GM19372 (cell line): ENCODE results near the gene RNU5D-1.
A peak's percentile ranks its signal among the peaks of the same experiment; 100 is the strongest.

Source experiments
- ATAC-seq: cut with Tn5 transposase; IDR thresholded peaks from one replicate; pipeline ENCODE4 v1.9.1; 2021; ENCODE audit warnings: mild to moderate bottlenecking, low read depth, moderate library complexity; ENCODE audit not compliant: unreplicated experiment

RNU5D-1 gene

DNA sequence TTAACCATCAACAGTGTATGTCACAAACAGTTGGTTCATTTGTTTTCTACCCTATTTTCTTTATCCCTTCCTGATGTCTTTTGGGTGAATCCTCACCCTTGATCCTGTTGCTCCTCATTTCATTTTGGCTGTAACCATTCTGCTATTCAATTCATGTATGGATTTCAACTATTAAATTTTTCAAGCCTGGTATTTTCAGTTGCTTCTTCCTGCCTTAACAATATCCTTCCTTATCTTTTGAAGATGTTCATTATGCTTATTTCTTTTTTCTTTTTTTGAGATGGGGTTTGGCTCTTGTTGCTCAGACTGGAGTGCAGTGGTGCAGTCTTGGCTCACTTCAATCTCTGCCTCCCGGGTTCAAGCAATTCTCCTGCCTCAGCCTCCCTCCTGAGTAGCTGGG is 2.8 kb upstream of the RNU5D-1 start:
- no peak for ATAC-seq

DNA sequence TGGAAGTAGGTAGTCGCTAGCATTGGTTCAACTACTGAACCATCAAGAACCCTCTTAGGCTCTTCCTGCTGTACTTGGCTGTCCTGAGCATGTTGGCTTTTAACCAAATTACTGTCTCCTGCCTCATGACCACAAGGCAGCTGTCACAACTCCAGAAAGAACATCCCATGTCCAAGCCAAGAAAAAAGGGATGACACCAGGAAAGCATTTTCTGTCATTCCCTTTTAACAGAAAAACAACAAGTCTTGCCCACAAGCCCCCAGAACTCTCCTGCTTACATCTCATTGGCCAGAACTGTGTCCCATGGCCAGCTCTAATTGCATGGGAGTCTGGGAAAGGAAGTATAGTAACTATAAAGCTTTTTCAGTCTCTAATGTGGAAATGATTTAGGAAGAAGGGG is 2.4 kb upstream of the RNU5D-1 start:
- ATAC-seq = no peak

DNA sequence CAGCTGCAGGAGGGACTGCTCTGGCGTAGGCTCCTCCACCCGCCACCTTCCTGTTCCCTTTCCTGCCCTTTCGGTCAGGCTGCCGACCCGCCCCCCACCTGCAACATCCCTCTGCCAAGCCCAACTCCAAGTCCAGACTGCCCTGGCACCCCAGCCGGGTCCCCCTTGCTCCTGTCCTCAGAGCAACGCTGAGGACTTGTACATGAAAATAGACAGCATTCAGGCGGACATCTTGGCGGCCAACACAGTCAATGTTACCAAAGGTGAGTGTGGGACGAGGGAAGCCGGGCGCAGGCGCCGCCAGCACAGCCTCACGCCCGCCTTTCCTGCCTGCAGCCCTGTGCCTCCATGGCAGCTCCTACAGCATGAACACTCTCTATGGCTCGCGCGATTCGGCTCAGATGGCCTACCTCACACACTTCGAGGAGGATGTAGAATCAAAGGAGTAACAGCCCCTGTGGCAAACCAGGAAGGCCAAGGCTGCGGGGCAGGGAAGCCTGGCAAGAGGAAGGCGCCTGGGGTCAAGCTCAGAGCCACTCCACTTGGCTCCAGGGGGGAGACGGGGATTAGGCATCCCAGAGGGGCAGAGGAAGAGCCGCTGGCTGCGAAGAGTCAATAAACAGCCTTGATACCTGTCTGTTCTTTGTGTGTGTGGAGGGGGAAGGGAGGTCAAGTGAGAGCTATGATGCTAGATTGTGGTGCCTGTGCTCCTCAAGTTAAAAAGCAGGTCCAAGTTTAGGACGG is 5.8 kb downstream of the RNU5D-1 start:
- no peak for ATAC-seq

DNA sequence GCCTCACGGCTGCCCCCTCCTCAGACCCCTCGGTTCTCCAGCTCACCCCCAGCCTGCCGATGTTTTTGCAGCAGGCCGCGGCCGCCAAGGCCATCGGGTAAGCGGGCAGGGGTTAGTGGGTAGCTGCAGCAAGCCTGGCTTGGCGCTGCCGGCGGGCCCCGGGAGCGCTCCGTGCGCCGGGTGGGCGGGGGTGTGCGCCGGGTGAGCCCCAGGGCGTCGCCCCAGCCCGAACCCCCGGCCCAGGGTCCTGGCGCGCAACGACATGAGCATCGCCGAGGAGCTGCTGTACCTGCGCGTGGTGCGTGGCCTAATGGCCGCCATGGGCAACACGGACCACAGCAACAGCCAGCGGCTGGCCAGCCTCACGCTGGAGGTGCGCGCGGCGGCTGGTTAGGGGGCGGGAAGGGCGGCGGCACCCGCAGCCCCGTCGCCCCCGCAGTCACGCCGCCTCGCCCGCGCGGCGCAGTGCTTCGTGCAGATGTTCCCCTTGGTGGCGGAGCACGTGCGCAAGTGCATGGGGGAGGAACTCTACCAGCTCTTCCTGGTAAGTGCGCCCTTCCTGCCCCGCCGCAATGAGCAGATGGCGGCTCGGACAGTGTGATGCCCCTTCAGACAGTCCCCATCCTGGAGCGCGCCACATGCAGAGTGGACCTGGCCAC is 6.5 kb downstream of the RNU5D-1 start:
- no peak for ATAC-seq

DNA sequence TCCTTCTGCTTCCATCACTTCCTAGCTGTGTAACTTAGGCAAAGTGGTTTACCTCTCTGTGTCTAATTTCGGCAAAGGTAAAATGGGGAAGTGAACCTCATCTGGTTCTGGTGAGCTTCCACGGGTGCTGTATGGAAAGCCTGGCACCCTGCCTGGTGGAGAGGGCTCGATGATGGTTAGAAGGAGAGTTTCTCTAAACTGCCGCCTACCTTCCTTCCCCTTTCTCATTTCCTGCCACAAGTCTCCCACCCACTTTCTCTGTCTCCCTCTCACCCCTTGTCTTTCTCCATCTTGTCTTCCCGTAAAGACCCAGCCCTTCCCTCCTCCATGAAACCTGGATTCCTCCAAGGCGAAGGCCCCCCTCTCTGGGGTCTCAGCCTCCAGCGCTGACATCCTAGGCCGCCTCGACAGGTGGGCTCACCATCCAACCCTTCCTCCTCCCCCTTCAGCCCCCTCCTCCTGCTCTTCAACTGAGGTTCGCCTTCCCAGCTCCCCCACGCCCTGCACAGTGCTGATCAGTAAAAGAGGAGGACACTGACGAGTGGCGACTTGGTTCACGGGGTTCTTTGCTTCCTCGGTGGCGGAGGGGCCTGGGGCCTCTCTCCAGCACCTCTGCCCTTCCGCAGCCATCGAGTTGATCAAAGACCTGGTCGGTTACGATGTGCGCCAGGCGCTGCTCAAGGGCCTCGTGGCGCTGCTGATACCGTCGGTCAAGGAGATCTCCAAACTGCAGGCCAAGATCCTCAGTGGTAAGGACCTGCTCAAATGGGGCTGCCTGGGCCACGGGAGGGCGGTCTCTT is 7.3 kb downstream of the RNU5D-1 start:
- ATAC-seq = no peak

DNA sequence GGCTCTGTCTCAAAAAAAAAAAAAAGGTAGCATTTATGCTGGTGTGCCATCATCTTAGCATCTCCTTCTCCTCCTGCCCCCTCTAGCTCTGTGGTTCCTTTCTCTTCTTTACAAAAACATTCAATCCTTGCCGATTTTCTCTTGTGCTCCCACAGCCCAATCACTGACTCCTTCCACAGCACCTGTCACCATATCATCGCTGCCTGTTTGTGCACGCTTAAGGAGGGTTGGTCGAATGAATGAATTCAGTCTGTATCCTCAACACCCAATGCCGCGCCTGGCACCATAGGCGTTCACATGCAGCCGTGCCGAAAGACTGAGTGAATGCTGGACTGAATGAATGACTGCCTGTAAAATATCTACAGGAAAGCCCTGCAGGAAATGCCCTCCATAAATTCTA is 7.9 kb downstream of the RNU5D-1 start:
- ATAC-seq = no peak

DNA sequence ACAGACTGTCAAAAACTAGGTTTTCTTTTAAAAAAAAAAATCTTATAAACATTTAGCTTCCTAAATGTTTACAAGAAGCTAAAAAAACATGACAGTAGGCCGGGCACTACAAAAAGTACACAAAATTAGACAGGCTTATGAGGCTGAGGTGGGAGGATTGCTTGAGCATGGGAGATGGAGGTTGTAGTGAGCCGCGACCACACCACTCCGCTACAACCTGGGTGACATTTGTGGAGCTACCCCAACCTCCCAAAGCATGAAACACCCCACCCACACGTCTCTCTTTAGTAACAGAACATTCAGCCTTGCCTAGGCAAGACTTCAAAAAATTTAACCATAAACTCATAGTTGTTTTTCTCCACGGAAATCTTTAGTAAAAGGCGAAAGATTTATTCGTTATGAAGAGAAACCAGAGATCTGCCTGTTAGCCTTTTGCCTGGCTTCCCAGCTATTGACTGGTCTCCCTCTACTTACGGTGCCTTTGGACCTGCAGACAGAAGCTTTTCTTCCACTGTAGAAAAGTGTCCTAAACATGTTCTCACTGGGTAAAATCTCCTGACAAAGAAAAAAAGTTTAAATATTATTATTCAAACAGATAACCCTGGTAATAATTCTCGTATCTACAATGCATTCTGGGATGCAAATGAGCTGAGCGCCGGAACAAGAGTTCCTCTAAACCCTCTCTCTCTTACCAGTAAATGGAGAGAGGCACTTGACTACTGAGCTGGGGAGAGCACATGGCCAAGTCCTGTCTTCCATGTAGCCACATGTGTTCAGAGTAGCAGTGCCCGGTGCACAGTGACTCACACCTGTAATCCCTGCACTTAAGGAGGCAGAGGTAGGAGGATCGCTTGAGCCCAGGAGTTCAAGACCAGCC is 9.2 kb downstream of the RNU5D-1 start:
- peak; percentile 83 for ATAC-seq

DNA sequence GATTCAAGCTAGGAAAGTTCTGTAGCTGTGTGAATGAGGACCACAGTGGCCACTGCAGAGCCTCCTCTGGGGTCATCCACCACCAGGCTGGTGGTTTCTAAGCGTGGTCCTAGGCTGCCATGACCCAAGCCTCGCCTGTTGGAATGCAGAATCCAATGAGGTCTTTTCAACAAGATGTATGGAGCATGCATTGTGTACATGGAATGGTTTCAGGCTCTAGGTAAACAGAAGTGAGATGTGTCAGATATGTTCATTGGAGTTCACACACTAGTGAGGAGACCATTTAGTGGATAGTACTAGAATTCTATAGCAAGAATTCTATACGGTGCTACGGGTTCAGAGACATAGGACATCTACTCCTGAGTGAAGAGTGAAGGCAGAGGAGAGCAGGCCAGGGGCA is 10.7 kb downstream of the RNU5D-1 start:
- ATAC-seq = no peak

DNA sequence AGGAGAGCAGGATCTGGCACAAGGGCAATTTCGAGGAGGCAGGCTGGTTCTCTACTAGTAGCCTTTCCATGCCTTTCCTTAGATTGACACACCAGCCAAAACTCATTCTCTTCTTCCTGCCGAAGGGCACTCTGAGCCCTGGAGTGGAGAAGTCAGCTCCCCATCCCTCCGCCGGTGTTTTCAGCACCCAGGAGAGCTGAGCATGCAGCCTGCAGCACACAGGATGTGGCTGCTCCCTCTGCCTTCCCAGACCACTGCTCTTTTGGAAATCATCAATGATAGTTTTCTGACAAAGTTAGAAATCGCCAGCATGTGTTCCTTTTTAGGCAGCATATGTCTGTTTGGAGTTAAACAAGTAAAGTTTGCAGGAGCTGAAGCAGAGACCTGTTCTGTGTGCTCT is 11.7 kb downstream of the RNU5D-1 start:
- no peak for ATAC-seq

DNA sequence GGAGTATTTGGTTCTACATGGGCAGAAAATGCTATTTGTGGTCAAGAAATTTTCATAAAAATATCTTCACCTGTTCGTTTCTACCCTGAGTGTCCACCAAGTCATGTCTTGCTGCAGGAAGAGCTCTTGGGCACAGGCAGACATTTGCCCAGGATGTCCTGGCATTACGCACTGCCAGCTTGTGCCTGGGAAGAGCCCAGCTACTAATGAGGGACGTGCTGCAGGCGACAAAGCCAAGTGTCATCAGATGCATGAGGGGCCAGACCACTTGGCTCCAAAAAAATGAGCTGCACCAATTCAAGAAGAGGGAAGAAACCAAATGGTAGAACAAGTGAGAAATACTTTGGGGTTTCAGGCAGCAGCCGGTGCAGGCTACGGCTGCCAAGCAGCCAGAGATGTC is 12.9 kb downstream of the RNU5D-1 start:
- ATAC-seq = no peak

DNA sequence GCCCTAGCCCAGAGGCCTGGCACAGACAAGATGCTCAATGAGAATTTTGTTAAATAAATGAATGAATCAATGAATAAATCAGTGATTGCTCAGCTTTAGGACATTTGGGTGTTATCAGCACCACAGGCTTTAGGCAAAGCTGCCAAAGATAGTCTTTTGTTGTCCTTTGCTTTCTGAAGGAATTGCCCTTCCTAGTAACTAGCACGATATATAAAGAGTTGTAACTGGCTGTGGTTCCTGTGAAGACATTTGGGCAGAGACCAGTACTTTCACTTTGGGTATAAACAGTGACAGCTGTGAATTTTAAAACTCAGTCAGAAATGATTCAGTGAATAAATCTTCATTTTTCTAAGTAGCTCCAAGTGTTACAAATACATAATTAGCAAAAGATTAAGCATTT is 13.3 kb downstream of the RNU5D-1 start:
- ATAC-seq = no peak

DNA sequence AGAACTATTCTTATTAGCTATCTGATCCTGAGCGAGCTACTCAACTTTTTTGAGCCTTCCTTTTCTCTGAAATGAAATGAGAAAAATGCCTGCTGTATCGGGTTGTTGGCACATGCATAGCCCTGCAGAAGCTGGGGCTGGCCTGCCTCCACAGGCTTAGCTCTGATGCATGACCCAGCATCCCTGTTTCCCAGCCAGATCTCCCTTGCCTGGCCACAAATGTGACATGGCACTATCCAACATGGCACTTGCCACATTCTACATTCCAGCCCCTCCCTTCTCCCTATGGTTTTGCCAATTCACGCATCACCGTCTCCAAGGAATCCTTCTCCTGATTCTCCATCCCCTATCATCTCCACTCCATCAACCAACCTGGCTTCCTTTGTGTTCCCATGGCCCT is 13.8 kb downstream of the RNU5D-1 start:
- ATAC-seq = no peak

DNA sequence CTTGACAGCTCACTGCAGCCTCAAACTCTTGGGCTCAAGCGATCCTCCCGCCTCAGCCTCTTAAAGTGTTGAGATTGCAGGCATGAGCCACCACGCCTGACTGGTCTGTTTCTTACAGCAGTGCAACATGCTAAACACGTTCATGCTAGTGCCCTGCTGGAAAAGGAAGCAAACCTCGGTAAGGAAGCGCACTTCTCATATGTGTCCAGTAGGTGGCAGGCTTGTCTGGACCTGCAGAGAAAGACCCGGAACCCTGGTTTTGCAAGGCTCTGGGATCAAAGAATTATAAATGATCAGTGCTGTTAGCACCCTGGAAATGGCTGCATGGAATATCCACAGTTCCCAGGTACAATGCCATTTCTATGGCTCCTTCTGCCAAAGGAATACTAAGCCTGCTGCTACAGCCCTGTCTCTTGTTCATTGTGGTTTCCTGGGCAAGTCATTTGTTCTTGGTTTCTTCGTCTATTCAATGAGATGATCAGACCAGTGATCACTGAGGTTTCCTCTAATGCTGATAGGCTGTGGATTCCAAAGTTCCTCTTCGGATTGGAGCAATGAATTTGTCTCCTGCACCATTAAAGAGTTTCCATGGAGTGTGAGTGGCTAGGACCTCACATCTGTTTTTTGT is 15.9 kb downstream of the RNU5D-1 start:
- ATAC-seq = no peak

DNA sequence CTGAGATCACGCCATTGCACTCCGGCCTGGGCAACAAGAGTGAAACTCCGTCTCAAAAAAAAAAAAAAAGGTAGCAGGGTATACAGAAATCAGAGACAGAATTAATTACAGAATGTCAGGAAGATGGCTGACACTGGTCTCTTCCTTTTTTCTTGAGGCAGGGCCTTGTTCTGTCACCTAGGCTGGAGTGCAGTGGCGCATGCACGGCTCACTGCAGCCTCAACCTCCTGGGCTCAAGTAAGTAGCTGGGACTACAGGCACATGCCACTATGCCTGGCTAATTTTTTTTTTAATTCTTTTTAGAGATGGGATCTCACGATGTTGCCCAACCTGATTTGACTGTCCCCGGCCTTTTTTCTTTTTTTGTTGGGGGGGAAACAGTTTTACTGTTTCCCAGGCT is 16.4 kb downstream of the RNU5D-1 start:
- no peak for ATAC-seq

DNA sequence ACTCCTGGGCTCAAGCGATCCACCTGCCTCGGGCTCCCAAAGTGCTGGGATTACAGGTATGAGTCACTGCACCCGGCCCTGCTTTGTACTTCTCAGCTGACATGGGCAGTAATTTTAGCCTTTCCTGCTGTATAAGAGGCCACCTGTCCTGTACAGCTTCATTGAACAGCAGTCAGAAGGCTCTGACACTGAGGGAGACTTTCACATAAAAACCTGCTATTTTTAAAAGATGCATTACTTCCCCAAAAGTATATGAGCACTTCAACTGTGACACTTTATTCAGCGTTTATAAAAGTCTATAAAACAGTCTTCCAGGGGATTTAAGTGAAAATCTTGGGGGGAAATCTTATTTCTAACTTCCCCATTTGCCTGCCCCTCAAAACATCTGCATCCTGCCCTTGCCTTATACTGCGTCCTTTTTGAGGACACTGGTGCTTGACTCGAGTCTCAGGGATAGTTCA is 17.6 kb downstream of the RNU5D-1 start:
- no peak for ATAC-seq

DNA sequence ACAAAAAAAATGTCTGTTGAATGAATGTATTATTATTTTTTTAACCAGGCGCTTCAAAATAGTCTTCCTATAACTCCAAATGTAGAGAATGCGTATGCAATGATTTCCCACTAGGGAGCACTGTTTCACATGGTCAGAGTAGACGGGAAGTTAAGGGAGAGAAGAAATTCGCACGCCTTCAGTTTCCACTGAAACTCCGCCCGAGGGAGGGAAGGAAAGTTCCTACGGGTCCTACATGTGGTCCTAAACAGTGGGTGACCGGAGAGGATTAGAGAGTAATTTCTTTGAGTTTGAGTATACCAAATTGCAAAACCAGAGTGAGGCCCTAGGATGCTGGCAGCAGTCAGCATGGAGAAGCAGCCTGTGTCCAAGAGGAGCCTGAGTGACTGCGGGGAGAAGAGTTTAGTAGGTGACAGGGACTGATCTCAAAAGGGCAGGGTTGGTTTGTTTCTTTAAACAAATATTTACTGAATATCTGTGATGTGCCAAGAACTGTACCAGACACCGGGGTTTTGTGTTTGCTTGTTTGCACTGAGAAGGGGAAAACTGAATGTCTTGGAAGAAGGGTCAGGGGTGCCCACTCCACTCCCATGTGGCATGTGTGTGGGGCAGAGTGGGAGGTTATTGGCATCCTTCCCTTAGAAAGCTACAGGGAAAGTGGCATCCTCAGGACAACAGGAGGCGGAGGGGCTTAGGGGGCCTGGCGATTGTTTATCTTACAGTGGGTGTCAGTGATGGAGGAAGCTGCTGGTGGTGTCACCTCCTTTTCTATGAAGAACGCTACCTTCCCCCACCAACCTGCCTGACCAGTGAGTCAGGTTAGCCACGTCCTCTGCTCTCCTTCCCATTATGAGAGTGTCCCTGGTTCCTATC is 22.8 kb downstream of the RNU5D-1 start:
- ATAC-seq = no peak

DNA sequence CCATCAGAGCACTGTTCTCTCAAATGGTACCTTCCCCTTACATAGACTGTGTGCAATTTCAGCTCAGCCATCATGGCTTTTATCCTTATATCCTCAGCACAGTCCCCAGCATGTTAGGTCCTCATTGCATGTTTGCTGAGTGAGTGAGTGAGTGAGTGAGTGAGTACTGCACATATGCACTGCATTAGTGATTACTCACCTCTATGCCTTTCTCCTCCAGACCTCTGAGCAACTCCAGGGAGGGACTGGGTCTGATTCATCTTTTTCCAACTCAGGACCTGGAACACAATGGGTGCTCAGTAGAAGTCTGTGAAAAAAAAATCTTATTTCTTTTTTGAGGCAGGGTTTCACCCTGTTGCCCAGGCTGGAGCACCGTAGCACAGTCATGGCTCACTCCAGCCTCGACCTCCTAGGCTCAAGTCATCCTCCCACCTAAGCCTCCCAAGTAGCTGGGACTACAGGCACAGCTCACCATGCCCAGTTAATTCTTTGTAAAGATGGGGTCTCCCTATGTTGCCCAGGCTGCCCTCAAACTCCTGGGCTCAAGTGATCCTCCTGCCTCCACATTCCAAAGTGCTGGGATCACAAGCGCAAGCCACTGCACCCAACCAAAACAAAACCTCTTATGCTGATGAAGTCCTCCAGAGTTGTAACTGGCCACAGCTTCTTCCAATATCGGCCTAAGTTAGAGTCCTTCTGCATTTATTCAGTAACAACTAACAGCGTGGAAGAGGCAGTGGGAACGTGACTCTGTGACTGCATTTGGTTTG is 23.7 kb downstream of the RNU5D-1 start:
- ATAC-seq = no peak

DNA sequence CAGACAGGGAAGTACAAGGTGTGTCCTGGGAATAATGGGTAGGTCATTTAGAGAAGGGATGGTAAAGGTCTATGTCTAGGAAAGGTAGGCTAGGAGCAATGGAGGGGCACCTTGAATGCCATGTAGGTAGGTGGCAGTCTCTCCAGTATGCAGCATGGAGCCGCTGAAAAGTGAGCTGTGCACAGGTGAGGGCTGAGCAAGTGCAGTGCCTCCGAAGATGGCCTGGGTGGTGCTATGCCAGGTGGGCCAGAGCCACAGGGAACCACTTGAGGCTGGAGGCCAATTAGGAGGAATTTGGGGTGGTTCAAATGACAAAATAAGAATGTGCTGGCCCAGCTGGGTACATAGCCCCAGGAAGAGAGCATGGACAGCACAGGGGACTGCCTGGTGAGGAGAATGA is 25.0 kb downstream of the RNU5D-1 start:
- ATAC-seq = no peak
